Measurements from ENCODE around the gene MYBPHL. TPM values are rescaled to one million over a fixed set of nuclear protein-coding genes. Genes with fewer than 3 reads are reported as not detected.

MYBPHL gene
- total RNA-seq, 2 donors from 2014 or later: 0.29 TPM; not detected in 1

- intact Hi-C loops (cut with DNase I): no loop called here
- DNase-seq (ENCODE audit: low spot score): no peak
These were observed 48.0 kb downstream of the MYBPHL start for GRCh38 chr1:109258481-109259466.

GRCh38 chr1:109257682-109258421 is 49.0 kb downstream of the MYBPHL start:
- intact Hi-C loops (cut with DNase I): no loop called here
- no peak for DNase-seq (ENCODE audit: low spot score)

GRCh38 chr1:109256971-109257681 is 49.7 kb downstream of the MYBPHL start:
- intact Hi-C loops (cut with DNase I): no loop called here
- no peak for DNase-seq (ENCODE audit: low spot score)

DNA sequence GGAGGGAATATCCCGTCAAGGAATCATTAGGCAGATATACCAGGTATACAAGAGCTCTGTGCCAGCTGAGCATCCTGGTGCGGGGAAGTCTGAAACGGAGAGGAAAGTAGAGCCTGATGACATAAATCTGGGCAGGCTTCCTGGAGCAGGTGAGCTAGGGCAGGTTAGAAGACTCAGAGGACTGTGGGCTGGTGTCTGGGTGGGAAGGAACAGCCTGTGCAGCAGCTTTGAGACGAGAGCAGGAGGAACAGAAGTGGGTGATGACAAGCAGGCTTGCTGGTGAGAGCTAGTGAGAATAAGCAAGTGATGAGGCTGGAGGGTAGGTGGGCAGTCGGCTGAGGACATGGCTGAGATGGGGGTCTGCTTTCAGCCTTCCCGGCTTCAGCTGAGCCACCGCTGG is 50.7 kb downstream of the MYBPHL start:
- intact Hi-C loops (cut with DNase I): no loop called here
- no peak for DNase-seq (ENCODE audit: low spot score)

DNA sequence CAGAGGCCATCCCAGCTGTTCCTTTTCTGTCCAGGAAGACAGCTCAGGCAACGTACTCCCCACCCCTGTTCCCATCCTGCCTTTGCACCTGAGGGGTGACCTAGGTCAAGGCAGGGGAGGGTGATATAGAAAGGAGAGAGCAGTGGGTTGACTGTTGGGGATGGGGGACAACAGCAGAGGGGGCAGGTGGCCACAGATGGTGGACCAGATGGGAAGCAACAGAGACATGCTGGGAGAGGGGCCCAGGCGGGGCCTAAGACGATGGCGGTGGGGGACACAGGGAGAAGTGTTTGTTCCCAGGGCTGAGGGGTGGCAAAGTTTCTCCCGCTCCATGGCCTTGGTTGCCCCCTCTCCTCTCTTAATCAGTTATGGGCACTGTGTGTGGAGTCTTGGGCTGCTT is 51.1 kb downstream of the MYBPHL start:
- intact Hi-C loops (cut with DNase I): loop anchor here in 1 of 2 donors (1.0 kb wide), 1 partner anchor 21 kb away; no protein-coding TSS in a partner anchor
- no peak for DNase-seq (ENCODE audit: low spot score)

- DNase-seq (ENCODE audit: low spot score): no peak
- intact Hi-C loops (cut with DNase I): loop anchor here in 1 of 2 donors (1.0 kb wide), 1 partner anchor 21 kb away; no protein-coding TSS in a partner anchor
These were observed 51.6 kb downstream of the MYBPHL start for GRCh38 chr1:109255097-109255651.

DNA sequence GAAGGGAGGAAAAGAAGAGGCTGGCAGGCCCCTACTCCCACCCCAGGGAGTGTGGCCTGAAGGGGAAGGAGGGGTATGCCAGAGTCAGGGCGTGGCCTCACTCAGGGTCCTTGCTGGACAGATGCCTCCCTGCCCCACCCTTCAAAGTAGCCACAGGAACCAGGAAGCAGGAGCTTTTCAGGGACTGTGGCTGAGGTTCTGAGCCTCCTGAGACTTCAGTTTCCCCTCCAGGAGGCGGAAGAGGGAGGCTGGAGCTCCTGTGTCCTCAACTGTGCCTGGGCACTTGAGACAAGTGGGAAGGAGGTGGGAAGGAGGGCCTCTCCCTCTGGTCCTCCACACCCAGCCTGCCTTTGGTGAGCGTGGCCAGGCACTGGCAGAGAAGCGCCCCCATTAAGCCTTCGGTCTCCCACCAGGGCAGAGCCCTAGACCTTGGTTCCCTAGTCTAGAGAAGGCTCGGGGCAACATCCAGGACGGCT is 52.2 kb downstream of the MYBPHL start:
- intact Hi-C loops (cut with DNase I): loop anchor here in 1 of 2 donors (1.0 to 5.0 kb wide), 2 partner anchors 20 to 633 kb away; no protein-coding TSS in a partner anchor
- DNase-seq (ENCODE audit: low spot score): peak; percentile 48

GRCh38 chr1:109253803-109254620 is 52.8 kb downstream of the MYBPHL start:
- no peak for DNase-seq (ENCODE audit: low spot score)
- intact Hi-C loops (cut with DNase I): loop anchor here in 1 of 2 donors (5.0 kb wide), 1 partner anchor 633 kb away; no protein-coding TSS in a partner anchor

- DNase-seq (ENCODE audit: low spot score): no peak
- intact Hi-C loops (cut with DNase I): loop anchor here in 1 of 2 donors (5.0 kb wide), 1 partner anchor 634 kb away; no protein-coding TSS in a partner anchor
These were observed 53.7 kb downstream of the MYBPHL start for GRCh38 chr1:109252893-109253802.

DNA sequence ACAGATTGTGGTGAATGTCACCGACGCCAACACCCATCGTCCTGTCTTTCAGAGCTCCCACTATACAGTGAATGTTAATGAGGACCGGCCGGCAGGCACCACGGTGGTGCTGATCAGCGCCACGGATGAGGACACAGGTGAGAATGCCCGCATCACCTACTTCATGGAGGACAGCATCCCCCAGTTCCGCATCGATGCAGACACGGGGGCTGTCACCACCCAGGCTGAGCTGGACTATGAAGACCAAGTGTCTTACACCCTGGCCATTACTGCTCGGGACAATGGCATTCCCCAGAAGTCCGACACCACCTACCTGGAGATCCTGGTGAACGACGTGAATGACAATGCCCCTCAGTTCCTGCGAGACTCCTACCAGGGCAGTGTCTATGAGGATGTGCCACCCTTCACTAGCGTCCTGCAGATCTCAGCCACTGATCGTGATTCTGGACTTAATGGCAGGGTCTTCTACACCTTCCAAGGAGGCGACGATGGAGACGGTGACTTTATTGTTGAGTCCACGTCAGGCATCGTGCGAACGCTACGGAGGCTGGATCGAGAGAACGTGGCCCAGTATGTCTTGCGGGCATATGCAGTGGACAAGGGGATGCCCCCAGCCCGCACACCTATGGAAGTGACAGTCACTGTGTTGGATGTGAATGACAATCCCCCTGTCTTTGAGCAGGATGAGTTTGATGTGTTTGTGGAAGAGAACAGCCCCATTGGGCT is 54.5 kb downstream of the MYBPHL start:
- DNase-seq (ENCODE audit: low spot score): no peak
- intact Hi-C loops (cut with DNase I): loop anchor here in 1 of 2 donors (5.0 kb wide), 1 partner anchor 635 kb away; no protein-coding TSS in a partner anchor

DNA sequence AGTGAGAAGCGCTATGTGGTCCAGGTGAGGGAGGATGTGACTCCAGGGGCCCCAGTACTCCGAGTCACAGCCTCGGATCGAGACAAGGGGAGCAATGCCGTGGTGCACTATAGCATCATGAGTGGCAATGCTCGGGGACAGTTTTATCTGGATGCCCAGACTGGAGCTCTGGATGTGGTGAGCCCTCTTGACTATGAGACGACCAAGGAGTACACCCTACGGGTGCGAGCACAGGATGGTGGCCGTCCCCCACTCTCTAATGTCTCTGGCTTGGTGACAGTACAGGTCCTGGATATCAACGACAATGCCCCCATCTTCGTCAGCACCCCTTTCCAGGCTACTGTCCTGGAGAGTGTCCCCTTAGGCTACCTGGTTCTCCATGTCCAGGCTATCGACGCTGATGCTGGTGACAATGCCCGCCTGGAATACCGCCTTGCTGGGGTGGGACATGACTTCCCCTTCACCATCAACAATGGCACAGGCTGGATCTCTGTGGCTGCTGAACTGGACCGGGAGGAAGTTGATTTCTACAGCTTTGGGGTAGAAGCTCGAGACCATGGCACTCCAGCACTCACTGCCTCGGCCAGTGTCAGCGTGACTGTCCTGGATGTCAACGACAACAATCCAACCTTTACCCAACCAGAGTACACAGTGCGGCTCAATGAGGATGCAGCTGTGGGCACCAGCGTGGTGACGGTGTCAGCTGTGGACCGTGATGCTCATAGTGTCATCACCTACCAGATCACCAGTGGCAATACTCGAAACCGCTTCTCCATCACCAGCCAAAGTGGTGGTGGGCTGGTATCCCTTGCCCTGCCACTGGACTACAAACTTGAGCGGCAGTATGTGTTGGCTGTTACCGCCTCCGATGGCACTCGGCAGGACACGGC is 55.3 kb downstream of the MYBPHL start:
- intact Hi-C loops (cut with DNase I): loop anchor here in 1 of 2 donors (5.0 kb wide), 1 partner anchor 636 kb away; no protein-coding TSS in a partner anchor
- no peak for DNase-seq (ENCODE audit: low spot score)

DNA sequence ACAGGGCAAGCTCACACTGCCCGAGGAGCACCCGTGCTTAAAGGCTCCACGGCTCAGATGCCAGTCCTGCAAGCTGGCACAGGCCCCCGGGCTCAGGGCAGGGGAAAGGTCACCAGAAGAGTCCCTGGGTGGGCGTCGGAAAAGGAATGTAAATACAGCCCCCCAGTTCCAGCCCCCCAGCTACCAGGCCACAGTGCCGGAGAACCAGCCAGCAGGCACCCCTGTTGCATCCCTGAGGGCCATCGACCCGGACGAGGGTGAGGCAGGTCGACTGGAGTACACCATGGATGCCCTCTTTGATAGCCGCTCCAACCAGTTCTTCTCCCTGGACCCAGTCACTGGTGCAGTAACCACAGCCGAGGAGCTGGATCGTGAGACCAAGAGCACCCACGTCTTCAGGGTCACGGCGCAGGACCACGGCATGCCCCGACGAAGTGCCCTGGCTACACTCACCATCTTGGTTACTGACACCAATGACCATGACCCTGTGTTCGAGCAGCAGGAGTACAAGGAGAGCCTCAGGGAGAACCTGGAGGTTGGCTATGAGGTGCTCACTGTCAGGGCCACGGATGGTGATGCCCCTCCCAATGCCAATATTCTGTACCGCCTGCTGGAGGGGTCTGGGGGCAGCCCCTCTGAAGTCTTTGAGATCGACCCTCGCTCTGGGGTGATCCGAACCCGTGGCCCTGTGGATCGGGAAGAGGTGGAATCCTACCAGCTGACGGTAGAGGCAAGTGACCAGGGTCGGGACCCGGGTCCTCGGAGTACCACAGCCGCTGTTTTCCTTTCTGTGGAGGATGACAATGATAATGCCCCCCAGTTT is 56.1 kb downstream of the MYBPHL start:
- DNase-seq (ENCODE audit: low spot score): peak; percentile 78
- intact Hi-C loops (cut with DNase I): loop anchor here in 1 of 2 donors (5.0 kb wide), 1 partner anchor 637 kb away; no protein-coding TSS in a partner anchor

- DNase-seq (ENCODE audit: low spot score): peak; percentile 81
- intact Hi-C loops (cut with DNase I): loop anchor here in 1 of 2 donors (5.0 kb wide), 1 partner anchor 637 kb away; no protein-coding TSS in a partner anchor
These were observed 57.0 kb downstream of the MYBPHL start for GRCh38 chr1:109249654-109250401.
